Astrocyte of the cerebellum (primary cell): ENCODE measurements around the gene DNAJC16.
A peak's percentile ranks its signal among the peaks of the same experiment; 100 is the strongest.

ENCODE experiments used
- DNase-seq: peaks from one replicate; pipeline ENCODE4 v3.0.0-alpha.2; 2011; ENCODE audit warnings: low read depth
- H3K4me3 ChIP-seq: 2 replicates; pipeline ENCODE4 v1.5.1; 2011; ENCODE audit warnings: mild to moderate bottlenecking, low read depth, low read length, moderate library complexity
- in situ Hi-C: cut with HindIII; loops from 2 replicates; pipeline ENCODE4 v1.10.0; 2017; ENCODE audit warnings: low sequenced_read_pairs
- TF ChIP-seq, protein P1 (sequence below): IDR thresholded peaks from 2 replicates; pipeline ENCODE4 v1.5.1; 2012; ENCODE audit warnings: low read length, low read depth, moderate library complexity, mild to moderate bottlenecking; ENCODE audit errors: missing control alignments

Gene DNAJC16

GRCh38 chr1:15605398-15606383 is 79.0 kb downstream of the DNAJC16 start:
- in situ Hi-C loops: no loop called here
- H3K4me3 ChIP-seq: no peak overlapping the region
- TF ChIP-seq, protein P1, sequence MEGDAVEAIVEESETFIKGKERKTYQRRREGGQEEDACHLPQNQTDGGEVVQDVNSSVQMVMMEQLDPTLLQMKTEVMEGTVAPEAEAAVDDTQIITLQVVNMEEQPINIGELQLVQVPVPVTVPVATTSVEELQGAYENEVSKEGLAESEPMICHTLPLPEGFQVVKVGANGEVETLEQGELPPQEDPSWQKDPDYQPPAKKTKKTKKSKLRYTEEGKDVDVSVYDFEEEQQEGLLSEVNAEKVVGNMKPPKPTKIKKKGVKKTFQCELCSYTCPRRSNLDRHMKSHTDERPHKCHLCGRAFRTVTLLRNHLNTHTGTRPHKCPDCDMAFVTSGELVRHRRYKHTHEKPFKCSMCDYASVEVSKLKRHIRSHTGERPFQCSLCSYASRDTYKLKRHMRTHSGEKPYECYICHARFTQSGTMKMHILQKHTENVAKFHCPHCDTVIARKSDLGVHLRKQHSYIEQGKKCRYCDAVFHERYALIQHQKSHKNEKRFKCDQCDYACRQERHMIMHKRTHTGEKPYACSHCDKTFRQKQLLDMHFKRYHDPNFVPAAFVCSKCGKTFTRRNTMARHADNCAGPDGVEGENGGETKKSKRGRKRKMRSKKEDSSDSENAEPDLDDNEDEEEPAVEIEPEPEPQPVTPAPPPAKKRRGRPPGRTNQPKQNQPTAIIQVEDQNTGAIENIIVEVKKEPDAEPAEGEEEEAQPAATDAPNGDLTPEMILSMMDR: no peak
- DNase-seq: no peak

- DNase-seq: no peak
- H3K4me3 ChIP-seq: no peak overlapping the region
- in situ Hi-C loops: no loop called here
- TF ChIP-seq, protein P1: no peak
These were observed 83.0 kb downstream of the DNAJC16 start for GRCh38 chr1:15609631-15610030.

DNA sequence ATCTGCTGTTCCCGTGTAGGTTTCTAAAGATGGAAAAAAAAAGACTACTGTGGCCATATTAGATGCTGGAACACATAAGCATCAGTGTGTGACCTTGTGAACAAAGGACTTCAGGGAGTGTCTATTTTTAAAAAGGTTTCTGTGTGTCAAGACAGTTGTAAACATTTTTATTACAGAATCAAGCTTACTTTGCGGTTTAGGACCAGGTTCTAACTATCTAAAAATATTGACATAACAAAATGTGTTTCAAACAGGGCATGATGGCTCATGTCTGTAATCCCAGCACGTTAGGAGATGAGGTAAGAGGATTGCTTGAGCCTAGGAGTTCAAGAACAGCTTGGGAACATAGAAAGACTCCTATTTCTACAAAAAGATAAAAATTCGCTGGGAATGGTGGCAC is 83.5 kb downstream of the DNAJC16 start:
- no peak overlapping the region for H3K4me3 ChIP-seq
- TF ChIP-seq, protein P1: no peak
- in situ Hi-C loops: no loop called here
- no peak for DNase-seq

DNA sequence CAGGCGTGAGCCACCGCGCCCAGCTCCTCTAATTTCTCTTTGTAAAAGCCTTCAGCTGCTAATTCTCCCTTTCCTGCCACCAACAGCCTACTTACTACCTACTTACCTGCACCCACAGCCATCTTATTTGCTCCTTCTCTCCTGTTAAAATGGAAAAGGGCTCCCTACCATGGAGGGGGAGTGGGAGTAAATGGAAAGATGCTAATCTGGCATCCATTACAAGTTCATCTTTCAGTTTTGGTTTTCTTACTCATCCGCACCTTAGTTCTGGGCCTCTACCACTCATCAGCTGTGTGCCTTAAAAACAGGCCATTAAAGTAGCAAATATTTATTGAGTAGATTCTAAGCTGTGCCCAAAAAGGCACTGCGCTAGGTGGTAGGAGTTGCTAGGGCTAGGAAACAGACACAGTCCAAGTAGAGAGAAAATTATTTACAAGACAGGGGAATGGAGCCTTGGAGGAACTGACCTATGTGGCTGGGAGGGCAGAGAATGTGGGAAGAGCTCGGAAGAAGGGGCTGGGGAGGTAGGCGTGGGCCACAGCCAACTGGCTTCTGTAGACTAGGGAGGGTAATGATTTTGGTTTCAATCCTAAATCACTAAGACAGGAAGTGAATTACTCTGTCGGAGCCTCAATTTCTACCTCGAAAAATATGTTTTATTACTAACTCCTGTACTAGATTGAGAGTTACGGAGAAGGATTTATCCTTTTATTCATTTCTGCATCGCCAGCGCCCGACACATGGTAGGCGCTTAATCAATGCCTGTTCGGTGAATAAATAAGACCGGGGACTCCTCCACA is 89.9 kb downstream of the DNAJC16 start:
- no peak for DNase-seq

GRCh38 chr1:15617173-15618076 is 90.8 kb downstream of the DNAJC16 start, which contains the start of gene DDI2:
DDI2 (plus strand) TSS chr1:15617458; CDS start chr1:15617671, 213 bp downstream.
- TF ChIP-seq, protein P1: no peak
- in situ Hi-C loops: no loop called here
- H3K4me3 ChIP-seq: peak within 1 kb of the TSS; percentile 98
- peak; percentile 92 for DNase-seq

More for the DNA sequence above, 89.9 kb downstream of the DNAJC16 start:
- H3K4me3 ChIP-seq: peak overlapping the region; percentile 43
- in situ Hi-C loops: no loop called here
- TF ChIP-seq, protein P1: no peak
